CD4-positive, alpha-beta T cell treated with Interleukin-15 for 4 hours (primary cell): ENCODE data around the gene KCNJ13.
"Not testable (repeated sequence)": the region's sequence is repeated elsewhere in the genome, so short reads cannot be mapped to it uniquely, and the experiment has no call there.

Source experiments
- DNase-seq: peaks from one replicate; pipeline ENCODE4 v3.0.0-alpha.2; 2020; ENCODE audit warnings: low spot score

The KCNJ13 gene

GRCh38 chr2:232767866-232768265, 8.5 kb downstream of the KCNJ13 start:
- DNase-seq = no peak

- DNase-seq = peak; percentile 60
Observed at GRCh38 chr2:232761301-232761907, 15.0 kb downstream of the KCNJ13 start.

- peak; percentile 20 for DNase-seq
Observed at GRCh38 chr2:232757905-232758304, 18.5 kb downstream of the KCNJ13 start.

- no peak for DNase-seq
Observed at GRCh38 chr2:232750135-232750671, 26.2 kb downstream of the KCNJ13 start.

GRCh38 chr2:232749331-232749730, 27.0 kb downstream of the KCNJ13 start:
- no peak for DNase-seq

GRCh38 chr2:232748038-232748437, 28.3 kb downstream of the KCNJ13 start:
- DNase-seq = no peak

GRCh38 chr2:232744963-232745362, 31.4 kb downstream of the KCNJ13 start:
- DNase-seq = no peak

- no peak for DNase-seq
Observed at GRCh38 chr2:232741972-232742371, 34.4 kb downstream of the KCNJ13 start.

- no peak for DNase-seq
Observed at GRCh38 chr2:232741294-232741693, 35.1 kb downstream of the KCNJ13 start.

- DNase-seq = no peak
Observed at GRCh38 chr2:232731470-232731869, 44.9 kb downstream of the KCNJ13 start.

GRCh38 chr2:232728785-232729184, 47.6 kb downstream of the KCNJ13 start:
- DNase-seq = no peak

- DNase-seq = no peak
Observed at GRCh38 chr2:232723027-232723426, 53.3 kb downstream of the KCNJ13 start.

- no peak for DNase-seq
Observed at GRCh38 chr2:232721882-232722281, 54.5 kb downstream of the KCNJ13 start.

- DNase-seq = no peak
Observed at GRCh38 chr2:232721261-232721660, 55.1 kb downstream of the KCNJ13 start.

GRCh38 chr2:232720056-232720455, 56.3 kb downstream of the KCNJ13 start:
- DNase-seq = not testable (repeated sequence)
